Measurements from ENCODE around the gene NOMO2.
"Not testable (repeated sequence)": the region's sequence is repeated elsewhere in the genome, so short reads cannot be mapped to it uniquely, and the experiment has no call there.

- TF ChIP-seq CTCF, POLR2AphosphoS5, POLR2A, EP300 (IDR thresholded peaks at IDR 0.05): not testable (repeated sequence)
Measured at GRCh38 chr16:18570529-18571306, 8.8 kb upstream of the NOMO2 start.
